DND-41 (cell line): Measurements from ENCODE around the gene RBM5.

Experiments
- CTCF ChIP-seq: IDR thresholded peaks from 2 replicates; pipeline ENCODE4 v1.5.1; 2012; ENCODE audit warnings: borderline replicate concordance, low read length, moderate library complexity, mild to moderate bottlenecking; ENCODE audit not compliant: poor library complexity, severe bottlenecking; ENCODE audit errors: extremely low read depth
- EZH2 ChIP-seq: IDR thresholded peaks from 3 replicates; pipeline ENCODE4 v1.6.1; 2012; ENCODE audit warnings: borderline replicate concordance, low read depth, mild to moderate bottlenecking, moderate library complexity, low read length, inconsistent platforms; ENCODE audit not compliant: severe bottlenecking

DNA sequence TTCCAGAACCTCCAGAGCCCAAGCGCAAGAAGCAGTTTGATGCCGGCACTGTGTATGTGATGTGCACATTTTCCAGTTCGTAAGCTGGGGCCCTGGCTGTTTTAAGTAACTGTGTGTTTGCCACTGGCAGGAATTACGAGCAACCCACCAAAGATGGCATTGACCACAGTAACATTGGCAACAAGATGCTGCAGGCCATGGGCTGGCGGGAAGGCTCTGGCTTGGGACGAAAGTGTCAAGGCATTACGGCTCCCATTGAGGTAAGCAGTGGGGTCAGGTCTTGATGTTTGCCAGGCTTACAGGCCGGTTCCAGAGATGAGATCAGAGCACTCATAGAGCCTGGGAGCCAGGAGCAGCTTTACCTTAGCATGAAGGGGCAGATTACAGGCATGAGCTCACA lies 28.4 kb downstream of the RBM5 start:
- TF ChIP-seq EZH2 (no peak), CTCF (no peak)
